Right lobe of liver (tissue), 6 donors: Measurements from ENCODE around the gene LZTR1. TPM values are rescaled to one million over a fixed set of nuclear protein-coding genes. Genes with fewer than 3 reads are reported as not detected.

Experiments
- ATAC-seq, 4 donors: fragments of 200-7000 bp; cut with Tn5 transposase; one replicate each; pipeline ENCODE4 v1.9.1; 2020; ENCODE audit warnings: mild to moderate bottlenecking in 4 of 4, moderate library complexity in 4 of 4
- DNase-seq, 3 donors: peaks; one replicate each; pipeline ENCODE4 v3.0.0-alpha.2; 2020
- H3K27ac ChIP-seq, 3 donors: fragments of 200-600 bp; one replicate each; pipeline ENCODE4 v1.8.0; 2022
- H3K27me3 ChIP-seq, 2 donors: fragments of 200-600 bp; one replicate each; pipeline ENCODE4 v1.8.0; 2022
- H3K36me3 ChIP-seq, 4 donors: fragments of 200-600 bp; sonication (generic) in 1 of 4; one replicate each; pipeline versions ENCODE4 v1.5.1 to v1.8.0; 2017 to 2022; ENCODE audit warnings: control low read depth in 1 of 4
- H3K4me1 ChIP-seq, 4 donors: fragments of 200-600 bp; sonication (generic) in 1 of 4; one replicate each; pipeline versions ENCODE4 v1.5.1 to v1.8.0; 2017 to 2022; ENCODE audit warnings: control low read depth in 1 of 4
- H3K4me3 ChIP-seq, 3 donors: fragments of 200-600 bp; one replicate each; pipeline ENCODE4 v1.8.0; 2022
- H3K9me3 ChIP-seq, 4 donors: fragments of 200-600 bp; sonication (generic) in 1 of 4; one replicate each; pipeline versions ENCODE4 v1.5.1 to v1.8.0; 2017 to 2022; ENCODE audit warnings: control low read depth in 1 of 4
- POLR2A ChIP-seq: fragments of 450-650 bp; IDR thresholded peaks from one replicate; pipeline ENCODE4 v1.6.1; 2017; ENCODE audit warnings: antibody characterized with exemption, mild to moderate bottlenecking
- WGBS: methylation state at CpG from one replicate; pipeline ENCODE4 v1.1.6; 2018; ENCODE audit warnings: low coverage, low lambda C conversion rate; ENCODE audit not compliant: insufficient coverage; ENCODE audit errors: missing lambda C conversion rate; 5-methylcytosine and 5-hydroxymethylcytosine counted together
- intact Hi-C, 2 donors: fragments of 100-400 bp; cut with DNase I; formaldehyde crosslinking; loops; one replicate each; pipeline versions ENCODE4 v1.11.2 to v1.14.1; 2022
- total RNA-seq, 6 experiments: library from RNA; depleted of rRNA in 2 of 6; stranded (reverse); fragments of >200 nt in 2 of 6; fragmentation: NEBNext Ultra II Directional in 3 of 6; extraction: Animal tissue kit (Norgen Biotek cat#: 25700) in 3 of 6; gene quantifications; one replicate each; pipeline versions ENCODE4 v1.1.0 to v1.2.4, GENCODE V29; 2016 to 2023
- TF ChIP-seq, protein P1 (sequence below), 4 donors: fragments of 200-600 bp in 3 of 4; fragments of 450-650 bp in 1 of 4; IDR thresholded peaks; one replicate each; pipeline versions ENCODE4 v1.5.1 to v1.8.0; 2016 to 2022; ENCODE audit warnings: antibody characterized with exemption in 4 of 4, mild to moderate bottlenecking in 2 of 4
- donor health status: DM: no; HTN: yes; CAD: no.
- donor health status: DM: no; HTN: no; CAD: no.
- donor health status: DM: no; HTN: no; CAD: no.
- donor health status: DM: no; HTN: yes; CAD: no.
- donor health status: DM: no; HTN: yes; CAD: no.

The LZTR1 gene
- total RNA-seq, 6 experiments from 2014 or later, result 22.7 to 33.3 (median 27.0) TPM

DNA sequence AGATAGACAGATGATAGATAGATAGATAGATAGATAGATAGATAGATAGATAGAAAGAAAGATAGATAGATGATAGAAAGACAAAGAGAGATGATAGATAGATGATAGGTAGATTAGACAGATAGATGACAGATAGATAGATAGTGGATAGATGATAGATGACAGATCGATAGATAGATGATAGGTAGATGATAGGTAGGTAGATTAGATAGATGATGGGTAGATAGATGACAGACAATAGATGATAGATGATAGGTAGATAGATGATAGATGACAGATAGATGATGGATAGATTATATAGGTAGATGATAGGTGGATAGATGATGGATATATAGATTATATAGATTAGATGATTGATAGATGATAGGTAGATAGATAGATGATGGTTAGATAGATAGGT lies 4.3 kb downstream of the LZTR1 start:
- peaks cover 0 to 6% (median 1%) of the 10 kb centered on the region in 4 donors for H3K4me1 ChIP-seq
- ATAC-seq, result no peak
- 100% methylated on average over 1 of the region's 1 CpG for WGBS
- no peaks in the 10 kb centered on the region for H3K27me3 ChIP-seq
- TF ChIP-seq, protein P1, sequence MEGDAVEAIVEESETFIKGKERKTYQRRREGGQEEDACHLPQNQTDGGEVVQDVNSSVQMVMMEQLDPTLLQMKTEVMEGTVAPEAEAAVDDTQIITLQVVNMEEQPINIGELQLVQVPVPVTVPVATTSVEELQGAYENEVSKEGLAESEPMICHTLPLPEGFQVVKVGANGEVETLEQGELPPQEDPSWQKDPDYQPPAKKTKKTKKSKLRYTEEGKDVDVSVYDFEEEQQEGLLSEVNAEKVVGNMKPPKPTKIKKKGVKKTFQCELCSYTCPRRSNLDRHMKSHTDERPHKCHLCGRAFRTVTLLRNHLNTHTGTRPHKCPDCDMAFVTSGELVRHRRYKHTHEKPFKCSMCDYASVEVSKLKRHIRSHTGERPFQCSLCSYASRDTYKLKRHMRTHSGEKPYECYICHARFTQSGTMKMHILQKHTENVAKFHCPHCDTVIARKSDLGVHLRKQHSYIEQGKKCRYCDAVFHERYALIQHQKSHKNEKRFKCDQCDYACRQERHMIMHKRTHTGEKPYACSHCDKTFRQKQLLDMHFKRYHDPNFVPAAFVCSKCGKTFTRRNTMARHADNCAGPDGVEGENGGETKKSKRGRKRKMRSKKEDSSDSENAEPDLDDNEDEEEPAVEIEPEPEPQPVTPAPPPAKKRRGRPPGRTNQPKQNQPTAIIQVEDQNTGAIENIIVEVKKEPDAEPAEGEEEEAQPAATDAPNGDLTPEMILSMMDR (IDR thresholded peaks at IDR 0.05), result no peak
- TF ChIP-seq POLR2A, result no peak
- intact Hi-C loops, result no loop called here
- no peak for DNase-seq
- no peaks in the 10 kb centered on the region for H3K9me3 ChIP-seq
- no peak overlapping the region for H3K4me3 ChIP-seq
- no peak overlapping the region for H3K27ac ChIP-seq
- H3K36me3 ChIP-seq, result peaks cover 0 to 13% (median 2%) of the 10 kb centered on the region in 4 donors

DNA sequence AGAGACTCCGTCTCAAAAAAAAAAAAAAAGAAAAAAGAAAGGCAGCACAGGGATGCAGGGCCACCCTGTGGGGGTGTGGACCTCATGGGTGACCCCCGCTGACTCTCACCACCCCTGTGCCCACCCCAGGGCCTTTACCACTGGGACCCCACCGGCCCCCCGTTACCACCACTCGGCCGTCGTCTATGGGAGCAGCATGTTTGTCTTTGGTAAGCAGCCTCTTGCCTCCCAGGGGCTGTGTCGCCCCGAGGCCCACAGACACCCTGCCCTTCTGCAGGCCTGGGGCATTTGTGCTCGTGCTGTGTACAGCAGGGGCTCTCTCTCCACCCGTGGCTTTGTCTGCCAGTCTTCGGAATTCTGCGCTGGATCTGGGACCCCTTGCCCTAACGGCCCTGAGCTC lies 5.3 kb downstream of the LZTR1 start:
- Histone ChIP-seq H3K4me3 (no peak overlapping the region), H3K27me3 (no peaks in the 10 kb centered on the region), H3K4me1 (peaks cover 0 to 5% (median 0%) of the 10 kb centered on the region in 4 donors), H3K27ac (no peak overlapping the region), H3K36me3 (peaks cover 0 to 24% (median 7%) of the 10 kb centered on the region in 4 donors), H3K9me3 (no peaks in the 10 kb centered on the region)
- ATAC-seq (no peak), DNase-seq (no peak)
- TF ChIP-seq, protein P1 (IDR thresholded peaks at IDR 0.05), result no peak
- no peak for TF ChIP-seq POLR2A
- intact Hi-C loops, result no loop called here
- 53% methylated on average over 3 of the region's 14 CpGs for WGBS

DNA sequence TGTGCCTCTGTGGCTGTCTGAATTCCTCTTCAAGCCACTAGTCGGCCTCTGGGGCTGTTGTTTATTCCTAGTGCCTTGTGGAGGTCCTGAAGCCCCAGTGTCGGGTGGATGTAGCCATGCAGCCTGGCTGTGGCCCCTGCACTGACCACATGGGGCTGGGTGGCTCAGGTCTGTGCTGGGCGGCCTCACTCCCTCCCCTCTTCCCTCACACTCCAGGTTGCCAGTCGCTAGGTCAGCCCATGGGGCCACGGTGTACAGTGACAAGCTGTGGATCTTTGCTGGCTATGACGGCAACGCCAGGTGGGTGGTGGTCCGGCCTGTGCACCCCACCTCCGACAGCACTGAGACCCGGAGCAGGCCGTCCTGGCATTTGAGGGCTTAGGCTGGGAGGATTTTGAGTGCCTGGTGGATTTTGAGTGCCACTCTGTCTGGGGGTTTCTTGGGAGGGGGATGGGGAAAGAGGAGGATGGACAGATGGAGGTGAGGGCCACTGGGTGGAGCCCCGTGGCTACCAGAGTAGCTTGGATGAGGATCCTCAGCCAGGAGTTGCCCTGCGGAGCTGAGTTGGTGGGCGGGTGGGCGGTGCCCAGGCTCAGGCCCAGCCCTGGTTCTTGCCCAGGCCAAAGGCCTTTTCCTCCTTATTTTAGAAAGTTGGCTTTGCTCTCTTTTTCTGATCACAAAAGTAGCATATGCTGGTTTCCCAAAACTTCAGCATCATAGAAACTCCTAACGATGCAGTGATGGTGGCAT lies 6.7 kb downstream of the LZTR1 start:
- ATAC-seq (no peak), DNase-seq (peak in 1 of 3 donors; percentile 37)
- no peaks in the 10 kb centered on the region for H3K9me3 ChIP-seq
- no peak overlapping the region for H3K27ac ChIP-seq
- H3K27me3 ChIP-seq, result no peaks in the 10 kb centered on the region
- H3K4me1 ChIP-seq, result no peaks in the 10 kb centered on the region
- intact Hi-C loops, result no loop called here
- no peak overlapping the region for H3K4me3 ChIP-seq
- peaks cover 0 to 29% (median 8%) of the 10 kb centered on the region in 4 donors for H3K36me3 ChIP-seq
- 88% methylated on average over 3 of the region's 16 CpGs for WGBS
- TF ChIP-seq, protein P1 (IDR thresholded peaks at IDR 0.05), result no peak
- no peak for TF ChIP-seq POLR2A

DNA sequence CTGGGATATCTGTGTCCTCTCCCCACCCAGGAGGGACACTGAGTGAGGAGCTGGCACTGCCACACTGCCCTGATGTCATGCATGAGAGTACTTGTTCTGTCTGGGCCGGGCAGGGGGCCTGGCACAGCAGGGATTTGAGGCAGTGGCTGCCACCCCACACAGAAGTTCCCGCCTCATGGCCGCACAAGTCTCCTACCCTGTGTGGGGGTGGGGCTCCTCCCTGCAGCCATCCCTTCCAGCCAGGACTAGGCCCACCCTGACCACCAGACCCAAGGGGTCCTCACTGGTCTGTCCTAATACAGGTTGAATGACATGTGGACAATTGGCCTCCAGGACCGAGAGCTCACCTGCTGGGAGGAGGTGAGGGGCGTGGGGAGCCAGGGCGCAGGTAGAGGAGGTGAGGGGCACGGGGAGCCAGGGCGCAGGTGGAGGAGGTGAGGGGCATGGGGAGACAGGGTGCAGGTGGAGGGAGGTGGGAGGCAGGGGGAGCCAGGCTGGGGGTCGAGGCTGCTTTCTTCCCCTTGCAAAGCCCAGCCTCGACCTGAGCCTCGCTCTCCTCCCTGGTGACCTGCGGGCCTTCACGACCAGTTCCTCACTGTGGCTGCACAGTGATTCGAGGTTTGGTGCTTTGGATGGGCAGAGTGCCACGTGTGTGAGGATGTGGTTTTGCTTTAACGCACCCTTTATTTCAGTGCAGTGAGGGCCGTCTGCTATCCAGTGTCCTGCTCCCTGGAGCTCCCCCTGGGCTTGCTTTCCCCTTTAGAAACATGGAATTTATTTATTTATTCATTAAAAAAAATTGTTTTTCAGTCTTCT lies 7.4 kb downstream of the LZTR1 start:
- no peak for TF ChIP-seq POLR2A
- TF ChIP-seq, protein P1 (IDR thresholded peaks at IDR 0.05), result no peak
- Histone ChIP-seq H3K4me3 (no peak overlapping the region), H3K27me3 (no peaks in the 10 kb centered on the region), H3K36me3 (peaks cover 0 to 27% (median 8%) of the 10 kb centered on the region in 4 donors), H3K27ac (no peak overlapping the region), H3K4me1 (no peaks in the 10 kb centered on the region), H3K9me3 (no peaks in the 10 kb centered on the region)
- intact Hi-C loops, result loop anchor here in 1 of 2 donors (10.0 kb wide), 1 partner anchor 45 kb away; no protein-coding TSS in a partner anchor
- ATAC-seq, result no peak
- WGBS, result 70% methylated on average over 4 of the region's 17 CpGs
- DNase-seq, result no peak
